ENCODE data around the gene S1PR4.

DNA sequence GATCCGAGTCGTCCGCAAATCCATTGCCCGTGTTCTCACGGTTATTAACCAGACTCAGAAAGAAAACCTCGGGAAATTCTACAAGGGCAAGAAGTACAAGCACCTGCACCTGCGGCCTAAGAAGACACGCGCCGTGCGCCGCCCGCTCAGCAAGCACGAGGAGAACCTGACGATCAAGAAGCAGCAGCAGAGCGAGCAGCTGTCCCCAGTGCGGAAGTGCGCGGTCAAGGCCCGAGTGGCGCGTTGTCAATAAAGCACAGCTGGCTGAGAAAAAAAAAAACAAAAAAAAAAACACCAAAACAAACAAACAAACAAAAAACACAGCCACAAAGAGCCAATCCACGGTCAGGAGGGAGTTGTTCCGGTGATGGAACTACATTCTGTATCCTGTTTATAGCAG, 47.4 kb upstream of the S1PR4 start:
- TF ChIP-seq EZH2 (IDR thresholded peaks at IDR 0.05; ENCODE audit: borderline replicate concordance, insufficient read depth, low read depth, low read length, poor library complexity, severe bottlenecking): no peak
- TF ChIP-seq, protein P1, sequence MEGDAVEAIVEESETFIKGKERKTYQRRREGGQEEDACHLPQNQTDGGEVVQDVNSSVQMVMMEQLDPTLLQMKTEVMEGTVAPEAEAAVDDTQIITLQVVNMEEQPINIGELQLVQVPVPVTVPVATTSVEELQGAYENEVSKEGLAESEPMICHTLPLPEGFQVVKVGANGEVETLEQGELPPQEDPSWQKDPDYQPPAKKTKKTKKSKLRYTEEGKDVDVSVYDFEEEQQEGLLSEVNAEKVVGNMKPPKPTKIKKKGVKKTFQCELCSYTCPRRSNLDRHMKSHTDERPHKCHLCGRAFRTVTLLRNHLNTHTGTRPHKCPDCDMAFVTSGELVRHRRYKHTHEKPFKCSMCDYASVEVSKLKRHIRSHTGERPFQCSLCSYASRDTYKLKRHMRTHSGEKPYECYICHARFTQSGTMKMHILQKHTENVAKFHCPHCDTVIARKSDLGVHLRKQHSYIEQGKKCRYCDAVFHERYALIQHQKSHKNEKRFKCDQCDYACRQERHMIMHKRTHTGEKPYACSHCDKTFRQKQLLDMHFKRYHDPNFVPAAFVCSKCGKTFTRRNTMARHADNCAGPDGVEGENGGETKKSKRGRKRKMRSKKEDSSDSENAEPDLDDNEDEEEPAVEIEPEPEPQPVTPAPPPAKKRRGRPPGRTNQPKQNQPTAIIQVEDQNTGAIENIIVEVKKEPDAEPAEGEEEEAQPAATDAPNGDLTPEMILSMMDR (IDR thresholded peaks at IDR 0.05): no peak

All from B cell (primary cell).